Measurements from ENCODE around the gene EIF1. TPM values are rescaled to one million over a fixed set of nuclear protein-coding genes. Genes with fewer than 3 reads are reported as not detected.

Gene EIF1
- polyA plus RNA-seq, 1 donor (not counting 4 experiments of a cell fraction or from before 2014, with no cell fraction given): 308 TPM

GRCh38 chr17:41682631-41683030, 6.1 kb upstream of the EIF1 start:
- no peaks in the 10 kb centered on the region for H3K27me3 ChIP-seq (ENCODE audit: control insufficient read depth, extremely low read depth, insufficient read depth, low read length)
- TF ChIP-seq EZH2 (IDR thresholded peaks at IDR 0.05; ENCODE audit: low read length) (no peak), CTCF (optimal IDR thresholded peaks at IDR 0.05 in 1 of 3, IDR thresholded peaks at IDR 0.05 in 1 of 3, conservative IDR thresholded peaks at IDR 0.05 in 1 of 3; ENCODE audit: extremely low read depth in 1 of 3, insufficient read depth in 2 of 3, low read length in 3 of 3) (no peak)
- no peaks in the 10 kb centered on the region for H3K79me2 ChIP-seq (ENCODE audit: control insufficient read depth, insufficient read depth, low read length)
- dilution Hi-C loops (cut with MboI; ENCODE audit: extremely low pct_ligation_motif_present, low sequenced_read_pairs): no loop called here
- no peak overlapping the region for H3K27ac ChIP-seq (ENCODE audit: control insufficient read depth, insufficient read depth, low read length)
- no peak overlapping the region for H3K9ac ChIP-seq (ENCODE audit: control insufficient read depth, extremely low read depth, insufficient read depth, low read length)
- no peak overlapping the region for H3K4me3 ChIP-seq (ENCODE audit: control insufficient read depth in 2 of 3, extremely low read depth in 1 of 3, insufficient read depth in 2 of 3, low read depth in 1 of 3, low read length in 3 of 3)
- H3K4me2 ChIP-seq (ENCODE audit: control insufficient read depth, extremely low read depth, insufficient read depth, low read depth, low read length): no peak overlapping the region
- FAIRE-seq (no peak), DNase-seq (ENCODE audit: low read depth, low spot score) (no peak)
- H4K20me1 ChIP-seq (ENCODE audit: control insufficient read depth, extremely low read depth, insufficient read depth, low read length): no peaks in the 10 kb centered on the region
- no peaks in the 10 kb centered on the region for H3K9me1 ChIP-seq (ENCODE audit: control insufficient read depth, extremely low read depth, insufficient read depth, low read length)
- H3K9me3 ChIP-seq (ENCODE audit: control insufficient read depth, low read depth, low read length): no peaks in the 10 kb centered on the region
- peaks cover 16% of the 10 kb centered on the region for H3K4me1 ChIP-seq (ENCODE audit: control insufficient read depth, extremely low read depth, insufficient read depth, low read length)
- H2AFZ ChIP-seq (ENCODE audit: control insufficient read depth, low read length): no peak overlapping the region
- H3K36me3 ChIP-seq (ENCODE audit: control insufficient read depth in 2 of 2, extremely low read depth in 1 of 2, insufficient read depth in 2 of 2, low read length in 2 of 2): no peaks in the 10 kb centered on the region

GRCh38 chr17:41683441-41684007, 5.2 kb upstream of the EIF1 start:
- H3K4me2 ChIP-seq (ENCODE audit: control insufficient read depth, extremely low read depth, insufficient read depth, low read depth, low read length): no peak overlapping the region
- H3K36me3 ChIP-seq (ENCODE audit: control insufficient read depth in 2 of 2, extremely low read depth in 1 of 2, insufficient read depth in 2 of 2, low read length in 2 of 2): no peaks in the 10 kb centered on the region
- peaks cover 15% of the 10 kb centered on the region for H3K4me1 ChIP-seq (ENCODE audit: control insufficient read depth, extremely low read depth, insufficient read depth, low read length)
- H3K9me3 ChIP-seq (ENCODE audit: control insufficient read depth, low read depth, low read length): no peaks in the 10 kb centered on the region
- no peak for DNase-seq (ENCODE audit: low read depth, low spot score)
- H2AFZ ChIP-seq (ENCODE audit: control insufficient read depth, low read length): no peak overlapping the region
- no peak for FAIRE-seq
- no peak overlapping the region for H3K9ac ChIP-seq (ENCODE audit: control insufficient read depth, extremely low read depth, insufficient read depth, low read length)
- H3K9me1 ChIP-seq (ENCODE audit: control insufficient read depth, extremely low read depth, insufficient read depth, low read length): no peaks in the 10 kb centered on the region
- H3K4me3 ChIP-seq (ENCODE audit: control insufficient read depth in 2 of 3, extremely low read depth in 1 of 3, insufficient read depth in 2 of 3, low read depth in 1 of 3, low read length in 3 of 3): no peak overlapping the region
- H3K27me3 ChIP-seq (ENCODE audit: control insufficient read depth, extremely low read depth, insufficient read depth, low read length): no peaks in the 10 kb centered on the region
- H3K27ac ChIP-seq (ENCODE audit: control insufficient read depth, insufficient read depth, low read length): no peak overlapping the region
- dilution Hi-C loops (cut with MboI; ENCODE audit: extremely low pct_ligation_motif_present, low sequenced_read_pairs): no loop called here
- TF ChIP-seq EZH2 (IDR thresholded peaks at IDR 0.05; ENCODE audit: low read length) (no peak), CTCF (optimal IDR thresholded peaks at IDR 0.05 in 1 of 3, IDR thresholded peaks at IDR 0.05 in 1 of 3, conservative IDR thresholded peaks at IDR 0.05 in 1 of 3; ENCODE audit: extremely low read depth in 1 of 3, insufficient read depth in 2 of 3, low read length in 3 of 3) (no peak)
- H3K79me2 ChIP-seq (ENCODE audit: control insufficient read depth, insufficient read depth, low read length): no peaks in the 10 kb centered on the region
- no peaks in the 10 kb centered on the region for H4K20me1 ChIP-seq (ENCODE audit: control insufficient read depth, extremely low read depth, insufficient read depth, low read length)
